B cell (primary cell): ENCODE results near the gene HPCAL4. TPM values are rescaled to one million over a fixed set of nuclear protein-coding genes. Genes with fewer than 3 reads are reported as not detected.

ENCODE experiments used
- ATAC-seq: fragments of 200-7000 bp; cut with Tn5 transposase; one replicate; pipeline ENCODE4 v1.10.0; 2021; ENCODE audit warnings: low read depth, mild to moderate bottlenecking, moderate number of reproducible peaks, moderate library complexity
- CTCF ChIA-PET: fragments of 350-600 bp; sonication (Branson Sonifier 250); formaldehyde crosslinking; loops from one replicate; lab custom pipeline; 2021; ENCODE audit warnings: antibody characterized with exemption, inconsistent platforms; lab: Charles Lee
- POLR2A ChIA-PET: fragments of 350-600 bp; sonication (Branson Sonifier 250); formaldehyde crosslinking; loops from one replicate; lab custom pipeline; 2021; ENCODE audit warnings: antibody characterized with exemption; lab: Charles Lee
- DNase-seq: peaks from one replicate; pipeline ENCODE4 v3.0.0; 2013
- H2AFZ ChIP-seq: 2 replicates; pipeline ENCODE4 v1.6.1; 2012; ENCODE audit warnings: mild to moderate bottlenecking, low read depth, low read length; ENCODE audit not compliant: insufficient read depth, poor library complexity, severe bottlenecking
- H3K27ac ChIP-seq, 2 donors: 1 replicate in 1 of 2; 2 replicates in 1 of 2; pipeline ENCODE4 v1.5.1; 2012 to 2013; ENCODE audit warnings: low read length in 2 of 2, mild to moderate bottlenecking in 2 of 2, moderate library complexity in 1 of 2
- H3K27me3 ChIP-seq, 4 experiments: fragments of 200-600 bp in 1 of 4; sonication (generic) in 1 of 4; replicated peaks in 1 of 4; 1 replicate in 2 of 4; 2 replicates in 2 of 4; pipeline versions ENCODE4 v1.6.1 to v1.7.0; 2013 to 2016; ENCODE audit warnings: low read length in 3 of 4, mild to moderate bottlenecking in 2 of 4, mixed read lengths in 1 of 4, moderate library complexity in 1 of 4; ENCODE audit not compliant: insufficient read depth in 4 of 4, control insufficient read depth in 3 of 4; ENCODE audit errors: control extremely low read depth in 1 of 4
- H3K36me3 ChIP-seq, 2 experiments: replicated peaks in 1 of 2; 1 replicate in 1 of 2; 2 replicates in 1 of 2; pipeline versions ENCODE4 v1.6.1 to v1.7.1; 2013; ENCODE audit warnings: low read length in 1 of 2; ENCODE audit not compliant: insufficient read depth in 2 of 2, control insufficient read depth in 1 of 2; ENCODE audit errors: control extremely low read depth in 1 of 2, extremely low read depth in 1 of 2
- H3K4me1 ChIP-seq, 2 donors: fragments of 200-600 bp in 1 of 2; sonication (generic) in 1 of 2; 1 replicate in 1 of 2; 2 replicates in 1 of 2; pipeline versions ENCODE4 v1.5.1 to v1.6.1; 2013 to 2017; ENCODE audit warnings: low read length in 2 of 2; ENCODE audit not compliant: control insufficient read depth in 2 of 2, insufficient read depth in 2 of 2
- H3K4me2 ChIP-seq: replicated peaks from 2 replicates; pipeline ENCODE3; 2012; ENCODE audit warnings: mild to moderate bottlenecking, low read depth, low read length; ENCODE audit not compliant: poor library complexity, severe bottlenecking
- H3K4me3 ChIP-seq, 5 experiments: fragments of 200-600 bp in 1 of 5; sonication (generic) in 1 of 5; 1 replicate in 3 of 5; 2 replicates in 2 of 5; pipeline versions ENCODE4 v1.5.1 to v1.7.0; 2011 to 2016; ENCODE audit warnings: low read length in 4 of 5, mild to moderate bottlenecking in 4 of 5, low read depth in 2 of 5, control low read depth in 1 of 5, moderate library complexity in 1 of 5; ENCODE audit not compliant: insufficient read depth in 1 of 5; ENCODE audit errors: control extremely low read depth in 1 of 5, extremely low read depth in 1 of 5
- H3K79me2 ChIP-seq: fragments of 200-600 bp; sonication (generic); one replicate; pipeline ENCODE4 v1.6.0; 2016; ENCODE audit warnings: low read length; ENCODE audit not compliant: control insufficient read depth, insufficient read depth
- H3K9ac ChIP-seq: fragments of 200-600 bp; sonication (generic); 2 replicates; pipeline ENCODE4 v1.6.1; 2017; ENCODE audit warnings: mild to moderate bottlenecking, low read length, moderate library complexity
- H3K9me3 ChIP-seq, 3 donors: one replicate each; pipeline versions ENCODE4 v1.6.1 to v1.7.1; 2013; ENCODE audit warnings: low read length in 2 of 3; ENCODE audit not compliant: control insufficient read depth in 2 of 3, insufficient read depth in 1 of 3; ENCODE audit errors: control extremely low read depth in 1 of 3
- H4K20me1 ChIP-seq: 2 replicates; pipeline ENCODE4 v1.6.0; 2012; ENCODE audit warnings: mild to moderate bottlenecking, low read length; ENCODE audit not compliant: insufficient read depth, control insufficient read depth, poor library complexity, severe bottlenecking
- H3K27ac Mint-ChIP-seq: one replicate; pipeline ENCODE4 v1.8.0; 2021; ENCODE audit warnings: mixed read lengths
- H3K27me3 Mint-ChIP-seq: one replicate; pipeline ENCODE4 v1.8.0; 2021; ENCODE audit warnings: mixed read lengths
- H3K4me1 Mint-ChIP-seq: one replicate; pipeline ENCODE4 v1.8.0; 2021; ENCODE audit warnings: mixed read lengths
- H3K4me3 Mint-ChIP-seq: one replicate; pipeline ENCODE4 v1.8.0; 2021; ENCODE audit warnings: mixed read lengths
- H3K9me3 Mint-ChIP-seq: one replicate; pipeline ENCODE4 v1.8.0; 2022; ENCODE audit warnings: mixed read lengths; ENCODE audit not compliant: insufficient read depth
- CTCF ChIP-seq: fragments of 200-600 bp; IDR thresholded peaks from one replicate; pipeline ENCODE4 v1.8.0; 2022; ENCODE audit warnings: antibody characterized with exemption, mild to moderate bottlenecking
- EZH2 ChIP-seq: IDR thresholded peaks from 2 replicates; pipeline ENCODE4 v1.6.1; 2012; ENCODE audit warnings: borderline replicate concordance, low read depth, mild to moderate bottlenecking, moderate library complexity, low read length; ENCODE audit not compliant: insufficient read depth, poor library complexity, severe bottlenecking
- WGBS: methylation state at CpG from one replicate; pipeline ENCODE4 v1.1.5; 2013; ENCODE audit warnings: missing lambda C conversion rate; ENCODE audit not compliant: insufficient coverage; 5-methylcytosine and 5-hydroxymethylcytosine counted together
- intact Hi-C: fragments of 100-400 bp; cut with micrococcal nuclease; formaldehyde crosslinking; loops from one replicate; pipeline ENCODE4 v1.10.0; 2022
- polyA plus RNA-seq: library from polyadenylated mRNA; depleted of rRNA; stranded (reverse); fragments of >200 nt; gene quantifications from 2 replicates; pipeline ENCODE4 v1.2.3, GENCODE V29; 2012
- total RNA-seq, 2 donors: library from RNA; stranded (reverse); fragments of 120-200 nt in 1 of 2; gene quantifications; 1 replicate in 1 of 2; 2 replicates in 1 of 2; pipeline versions ENCODE4 v1.2.3 to v1.2.4, GENCODE V29; 2013 to 2022

HPCAL4 gene
- total and polyA plus RNA-seq, 2 donors (not counting 1 experiment from before 2014, with no cell fraction given) = not detected

- H2AFZ ChIP-seq = no peak overlapping the region
- DNase-seq (no peak), ATAC-seq (no peak)
- H3K27me3 ChIP-seq = peaks cover 0 to 6% (median 0%) of the 10 kb centered on the region in 4 experiments
- POLR2A ChIA-PET = no interaction called here
- H3K9ac ChIP-seq = no peak overlapping the region
- no peak for TF ChIP-seq CTCF
- no peak for TF ChIP-seq EZH2
- H3K4me1 ChIP-seq = peaks cover 0 to 2% of the 10 kb centered on the region in 2 donors
- no peak overlapping the region for H3K4me3 ChIP-seq
- H3K4me1 Mint-ChIP-seq = peaks cover 2% of the 10 kb centered on the region
- H3K27ac Mint-ChIP-seq = no peak overlapping the region
- no peaks in the 10 kb centered on the region for H3K36me3 ChIP-seq
- no peaks in the 10 kb centered on the region for H3K79me2 ChIP-seq
- WGBS = 74% methylated on average over 2 of the region's 2 CpGs
- H3K9me3 ChIP-seq = peaks cover 0 to 7% (median 0%) of the 10 kb centered on the region in 3 donors
- no peaks in the 10 kb centered on the region for H4K20me1 ChIP-seq
- no peak overlapping the region for H3K27ac ChIP-seq
- no peak overlapping the region for H3K4me2 ChIP-seq
- H3K27me3 Mint-ChIP-seq = peaks cover 14% of the 10 kb centered on the region
- no peak overlapping the region for H3K4me3 Mint-ChIP-seq
- CTCF ChIA-PET = interaction anchor here (0.6 to 4.9 kb wide), 2 partner anchors 11 to 724 kb away, joined by 3 to 34 read pairs; no protein-coding TSS in a partner anchor
- intact Hi-C loops = no loop called here
- no peaks in the 10 kb centered on the region for H3K9me3 Mint-ChIP-seq
Observed at GRCh38 chr1:39648496-39648895, 42.7 kb downstream of the HPCAL4 start.

- TF ChIP-seq EZH2 (no peak), CTCF (no peak)
- CTCF ChIA-PET = interaction anchor here (1.0 to 4.9 kb wide), 4 partner anchors 12 to 41 kb away, joined by 4 to 34 read pairs (median 4); no protein-coding TSS in a partner anchor
- no peak overlapping the region for H3K27ac ChIP-seq
- H4K20me1 ChIP-seq = no peaks in the 10 kb centered on the region
- POLR2A ChIA-PET = no interaction called here
- WGBS = 69% methylated on average over 3 of the region's 3 CpGs
- Mint-ChIP-seq H3K9me3 (no peaks in the 10 kb centered on the region), H3K27ac (no peak overlapping the region), H3K27me3 (peaks cover 10% of the 10 kb centered on the region), H3K4me3 (no peak overlapping the region), H3K4me1 (no peaks in the 10 kb centered on the region)
- H3K9ac ChIP-seq = no peak overlapping the region
- no peaks in the 10 kb centered on the region for H3K79me2 ChIP-seq
- H3K27me3 ChIP-seq = peaks cover 0 to 6% (median 0%) of the 10 kb centered on the region in 4 experiments
- H3K9me3 ChIP-seq = peaks cover 0 to 8% (median 0%) of the 10 kb centered on the region in 3 donors
- H3K4me2 ChIP-seq = no peak overlapping the region
- DNase-seq (no peak), ATAC-seq (no peak)
- H3K4me1 ChIP-seq = no peaks in the 10 kb centered on the region
- no peak overlapping the region for H3K4me3 ChIP-seq
- H2AFZ ChIP-seq = no peak overlapping the region
- intact Hi-C loops = no loop called here
- H3K36me3 ChIP-seq = no peaks in the 10 kb centered on the region
Observed at GRCh38 chr1:39647247-39647646, 44.0 kb downstream of the HPCAL4 start.
